Measurements from ENCODE around the gene DSE.

The DSE gene

GRCh38 chr6:116409756-116410155, 39.0 kb downstream of the DSE start:
- peak in 1 of 58 donors; percentile 14 for DNase-seq

- peak in 4 of 58 donors; percentile 10 to 27 (median 18) for DNase-seq
Measured at GRCh38 chr6:116411284-116411623, 40.5 kb downstream of the DSE start.

GRCh38 chr6:116412270-116412669, 41.5 kb downstream of the DSE start:
- peak in 1 of 58 donors; percentile 49 for DNase-seq

GRCh38 chr6:116413357-116413756, 42.6 kb downstream of the DSE start:
- no peak for DNase-seq

GRCh38 chr6:116417661-116418060, 46.9 kb downstream of the DSE start:
- DNase-seq: no peak

- no peak for DNase-seq
Measured at GRCh38 chr6:116419069-116419786, 48.5 kb downstream of the DSE start.

- DNase-seq: no peak
Measured at GRCh38 chr6:116420341-116420740, 49.6 kb downstream of the DSE start.

- no peak for DNase-seq
Measured at GRCh38 chr6:116422238-116422637, 51.5 kb downstream of the DSE start.

- DNase-seq: no peak
Measured at GRCh38 chr6:116424001-116424400, 53.3 kb downstream of the DSE start.

GRCh38 chr6:116426551-116426950, 55.8 kb downstream of the DSE start:
- DNase-seq: no peak

GRCh38 chr6:116429111-116429510, 58.4 kb downstream of the DSE start:
- DNase-seq: no peak

- no peak for DNase-seq
Measured at GRCh38 chr6:116430860-116431259, 60.1 kb downstream of the DSE start.

- no peak for DNase-seq
Measured at GRCh38 chr6:116431964-116432595, 61.3 kb downstream of the DSE start.

- no peak for DNase-seq
Measured at GRCh38 chr6:116433206-116433712, 62.5 kb downstream of the DSE start.

- no peak for DNase-seq
Measured at GRCh38 chr6:116434056-116434725, 63.4 kb downstream of the DSE start.

GRCh38 chr6:116436586-116436985, 65.8 kb downstream of the DSE start:
- DNase-seq: no peak

- no peak for DNase-seq
Measured at GRCh38 chr6:116437656-116438055, 66.9 kb downstream of the DSE start.

- DNase-seq: no peak
Measured at GRCh38 chr6:116438590-116439448, 68.1 kb downstream of the DSE start.

- DNase-seq: no peak
Measured at GRCh38 chr6:116439522-116440051, 68.8 kb downstream of the DSE start.

- no peak for DNase-seq
Measured at GRCh38 chr6:116443105-116443504, 72.4 kb downstream of the DSE start.

- DNase-seq: no peak
Measured at GRCh38 chr6:116444092-116444491, 73.3 kb downstream of the DSE start.

All from anterior cingulate cortex (tissue), 58 donors.